ENCODE measurements around the gene PPIA.
"Not testable (repeated sequence)": the region's sequence is repeated elsewhere in the genome, so short reads cannot be mapped to it uniquely, and the experiment has no call there.

GRCh38 chr7:44843440-44843839 is 47.0 kb downstream of the PPIA start:
- TF ChIP-seq CTCF, POLR2A (IDR thresholded peaks at IDR 0.05): not testable (repeated sequence)

Measured in prostate gland (tissue), 2 donors.